Transverse colon (tissue), 4 donors: Measurements from ENCODE around the gene METAP1. TPM values are rescaled to one million over a fixed set of nuclear protein-coding genes. Genes with fewer than 3 reads are reported as not detected.

Experiments
- DNase-seq: peaks from one replicate; pipeline ENCODE4 v3.0.0-alpha.2; 2019
- H3K27ac ChIP-seq, 4 donors: fragments of 200-600 bp; sonication (generic); 2 replicates each; pipeline ENCODE4 v1.5.1; 2016 to 2018; ENCODE audit warnings: inconsistent platforms in 4 of 4
- H3K27me3 ChIP-seq: fragments of 200-600 bp; sonication (generic); 2 replicates; pipeline ENCODE4 v1.5.1; 2017; ENCODE audit warnings: inconsistent platforms
- H3K36me3 ChIP-seq, 4 donors: fragments of 200-600 bp; sonication (generic); 2 replicates each; pipeline ENCODE4 v1.5.1; 2017 to 2019; ENCODE audit warnings: inconsistent platforms in 4 of 4
- H3K4me1 ChIP-seq, 4 donors: fragments of 200-600 bp; sonication (generic); 2 replicates each; pipeline ENCODE4 v1.5.1; 2017 to 2020; ENCODE audit warnings: inconsistent platforms in 4 of 4
- H3K4me3 ChIP-seq, 4 donors: fragments of 200-600 bp; sonication (generic); 1 replicate in 1 of 4; 2 replicates in 3 of 4; pipeline versions ENCODE4 v1.5.1 to v1.6.1; 2017 to 2019; ENCODE audit warnings: inconsistent platforms in 4 of 4
- H3K9me3 ChIP-seq, 2 donors: fragments of 200-600 bp; sonication (generic); 2 replicates each; pipeline ENCODE4 v1.5.1; 2017 to 2019; ENCODE audit warnings: inconsistent platforms in 2 of 2
- CTCF ChIP-seq, 5 experiments: fragments of 200-600 bp in 3 of 5; fragments of 450-650 bp in 2 of 5; sonication (generic) in 3 of 5; IDR thresholded peaks; 1 replicate in 2 of 5; 2 replicates in 3 of 5; pipeline ENCODE4 v1.5.1; 2016 to 2017; ENCODE audit warnings: antibody characterized with exemption in 5 of 5, inconsistent platforms in 3 of 5, mild to moderate bottlenecking in 2 of 5, moderate library complexity in 1 of 5
- EP300 ChIP-seq: sonication (generic); formaldehyde crosslinking; IDR thresholded peaks from one replicate; pipeline ENCODE4 v1.6.1; 2017; ENCODE audit warnings: antibody characterized with exemption, low read depth
- POLR2A ChIP-seq: fragments of 450-650 bp; IDR thresholded peaks from one replicate; pipeline ENCODE4 v1.6.1; 2016; ENCODE audit warnings: antibody characterized with exemption, mild to moderate bottlenecking, moderate library complexity
- POLR2AphosphoS5 ChIP-seq, 3 donors: sonication (generic); formaldehyde crosslinking; IDR thresholded peaks; one replicate each; pipeline ENCODE4 v1.6.1; 2016; ENCODE audit warnings: antibody characterized with exemption in 3 of 3
- WGBS, 2 donors: methylation state at CpG; one replicate each; pipeline ENCODE4 v1.1.5; 2018; ENCODE audit warnings: low coverage in 1 of 2; 5-methylcytosine and 5-hydroxymethylcytosine counted together
- in situ Hi-C, 4 donors: fragments of 200-750 bp; cut with MboI; loops; one replicate each; pipeline versions ENCODE4 v1.15.0 to v1.15.1; 2017; ENCODE audit warnings: low sequenced_read_pairs in 3 of 4, low pct_ligation_motif_present in 1 of 4, low pct_unique_long_range_greater_than_20kb in 1 of 4
- intact Hi-C: fragments of 100-400 bp; cut with DNase I; formaldehyde crosslinking; loops from one replicate; pipeline ENCODE4 v1.15.1; 2023; ENCODE audit warnings: low total_unique reads
- total RNA-seq, 4 donors: library from RNA; depleted of rRNA; stranded (reverse); fragments of >200 nt; gene quantifications; one replicate each; pipeline ENCODE4 v1.1.0, GENCODE V29; 2016

Gene METAP1
- total RNA-seq, 4 donors from 2014 or later, result 34.8 to 66.1 (median 55.9) TPM

GRCh38 chr4:99011910-99012309, 16.4 kb downstream of the METAP1 start:
- peaks cover 0 to 12% (median 4%) of the 10 kb centered on the region in 4 donors for H3K4me1 ChIP-seq
- TF ChIP-seq EP300 (no peak), POLR2AphosphoS5 (IDR thresholded peaks at IDR 0.05) (no peak)
- DNase-seq, result no peak
- no peaks in the 10 kb centered on the region for H3K36me3 ChIP-seq
- intact Hi-C loops (no loop called here), in situ Hi-C loops (no loop called here)
- no peak overlapping the region for H3K4me3 ChIP-seq
- no peak overlapping the region for H3K27ac ChIP-seq
- H3K9me3 ChIP-seq, result peaks cover 0 to 4% of the 10 kb centered on the region in 2 donors
- no peaks in the 10 kb centered on the region for H3K27me3 ChIP-seq
- 82 to 94% methylated on average over 2 to 4 of the region's 4 CpGs for WGBS, 2 donors

GRCh38 chr4:99013402-99013843, 17.9 kb downstream of the METAP1 start:
- H3K27ac ChIP-seq, result peak overlapping the region in 2 of 4 donors; percentile 16 to 22

DNA sequence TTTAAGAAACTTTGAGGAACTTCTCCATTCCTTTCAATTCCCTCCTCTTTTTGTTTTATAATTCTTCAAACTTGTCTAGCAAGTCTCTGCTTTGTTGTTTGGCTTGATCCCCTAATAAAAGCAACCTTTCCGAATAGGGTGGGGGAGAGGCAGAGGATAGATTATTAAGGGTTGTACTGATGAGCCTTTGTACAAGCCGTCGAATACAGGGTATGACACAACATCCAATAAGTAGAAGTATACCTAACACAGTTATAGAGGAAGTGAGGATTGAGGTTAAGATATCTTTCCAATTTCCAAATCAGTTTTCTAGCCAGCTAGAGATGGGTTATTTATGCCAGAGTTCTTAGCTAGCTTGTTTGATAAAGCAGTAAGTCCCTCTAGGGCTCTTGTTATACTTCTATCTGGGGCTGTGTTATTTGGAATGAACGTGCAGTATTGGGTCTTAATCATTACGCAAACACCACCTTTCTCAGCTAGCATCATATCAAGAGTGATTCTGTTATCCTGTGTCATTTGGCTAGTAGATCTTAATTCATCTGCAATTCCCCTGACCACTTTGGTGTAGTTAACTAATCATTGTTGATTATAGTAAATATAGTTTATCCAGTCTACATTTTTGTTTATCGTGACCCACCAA, 18.5 kb downstream of the METAP1 start:
- in situ Hi-C loops (no loop called here), intact Hi-C loops (no loop called here)
- no peak for DNase-seq
- Histone ChIP-seq H3K27me3 (no peaks in the 10 kb centered on the region), H3K4me3 (no peak overlapping the region), H3K36me3 (no peaks in the 10 kb centered on the region), H3K27ac (peak overlapping the region in 1 of 4 donors; percentile 5), H3K4me1 (peaks cover 0 to 9% (median 3%) of the 10 kb centered on the region in 4 donors), H3K9me3 (peaks cover 0 to 4% of the 10 kb centered on the region in 2 donors)
- no peak for TF ChIP-seq CTCF (IDR thresholded peaks at IDR 0.05)
- TF ChIP-seq POLR2A, result no peak
- TF ChIP-seq EP300, result no peak
- no peak for TF ChIP-seq POLR2AphosphoS5 (IDR thresholded peaks at IDR 0.05)
- WGBS, 2 donors, result 61 to 75% methylated on average over 4 to 6 of the region's 6 CpGs

More at GRCh38 chr4:99013402-99013843, 17.9 kb downstream of the METAP1 start:
- 17 to 48% methylated on average over 1 to 4 of the region's 4 CpGs for WGBS, 2 donors
- in situ Hi-C loops, result no loop called here
- no peaks in the 10 kb centered on the region for H3K27me3 ChIP-seq
- H3K4me3 ChIP-seq, result no peak overlapping the region
- no peak for DNase-seq
- peaks cover 0 to 4% of the 10 kb centered on the region in 2 donors for H3K9me3 ChIP-seq
- intact Hi-C loops, result no loop called here
- H3K4me1 ChIP-seq, result peaks cover 0 to 9% (median 3%) of the 10 kb centered on the region in 4 donors
- TF ChIP-seq CTCF (IDR thresholded peaks at IDR 0.05) (no peak), POLR2AphosphoS5 (IDR thresholded peaks at IDR 0.05) (no peak), EP300 (no peak), POLR2A (no peak)
- no peaks in the 10 kb centered on the region for H3K36me3 ChIP-seq

- no peaks in the 10 kb centered on the region for H3K36me3 ChIP-seq
- no peak overlapping the region for H3K27ac ChIP-seq
- no peaks in the 10 kb centered on the region for H3K27me3 ChIP-seq
- in situ Hi-C loops, result no loop called here
- H3K9me3 ChIP-seq, result peaks cover 3 to 5% of the 10 kb centered on the region in 2 donors
- H3K4me3 ChIP-seq, result no peak overlapping the region
- intact Hi-C loops, result no loop called here
- WGBS, 2 donors, result 97% methylated on average over 5 of the region's 5 CpGs; no CpG with 5 or more reads in 1 of the 2 donors
- H3K4me1 ChIP-seq, result peaks cover 3 to 27% (median 22%) of the 10 kb centered on the region in 4 donors
- TF ChIP-seq POLR2AphosphoS5 (IDR thresholded peaks at IDR 0.05) (no peak), EP300 (no peak), POLR2A (no peak), CTCF (IDR thresholded peaks at IDR 0.05) (no peak)
- DNase-seq, result no peak
These were observed 25.9 kb downstream of the METAP1 start for GRCh38 chr4:99021386-99021785.
